NCI-H2107 (cell line): ENCODE measurements around the gene LHFPL2.

Source experiments
- DNase-seq: peaks from one replicate; lab custom pipeline; 2025; lab: John Stamatoyannopoulos, UW

Gene LHFPL2

GRCh38 chr5:78595458-78595921 lies 53.1 kb downstream of the LHFPL2 start:
- DNase-seq: no peak

- no peak for DNase-seq
Measured at GRCh38 chr5:78594610-78595457, 53.7 kb downstream of the LHFPL2 start.

- no peak for DNase-seq
Measured at GRCh38 chr5:78594021-78594420, 54.6 kb downstream of the LHFPL2 start.

- DNase-seq: no peak
Measured at GRCh38 chr5:78593465-78593864, 55.1 kb downstream of the LHFPL2 start.

GRCh38 chr5:78592735-78593386 lies 55.7 kb downstream of the LHFPL2 start:
- DNase-seq: no peak

GRCh38 chr5:78591972-78592700 lies 56.4 kb downstream of the LHFPL2 start:
- DNase-seq: no peak

GRCh38 chr5:78591138-78591612 lies 57.4 kb downstream of the LHFPL2 start:
- no peak for DNase-seq

- DNase-seq: no peak
Measured at GRCh38 chr5:78589923-78590322, 58.6 kb downstream of the LHFPL2 start.

- no peak for DNase-seq
Measured at GRCh38 chr5:78588507-78588906, 60.1 kb downstream of the LHFPL2 start.

- no peak for DNase-seq
Measured at GRCh38 chr5:78587775-78588291, 60.7 kb downstream of the LHFPL2 start.

- DNase-seq: no peak
Measured at GRCh38 chr5:78587081-78587774, 61.3 kb downstream of the LHFPL2 start.

GRCh38 chr5:78586251-78586650 lies 62.3 kb downstream of the LHFPL2 start:
- DNase-seq: no peak

GRCh38 chr5:78578015-78578414 lies 70.6 kb downstream of the LHFPL2 start:
- no peak for DNase-seq

- DNase-seq: no peak
Measured at GRCh38 chr5:78577071-78577807, 71.3 kb downstream of the LHFPL2 start.

GRCh38 chr5:78576376-78576775 lies 72.2 kb downstream of the LHFPL2 start:
- no peak for DNase-seq

GRCh38 chr5:78574731-78575161 lies 73.8 kb downstream of the LHFPL2 start:
- DNase-seq: no peak

- DNase-seq: no peak
Measured at GRCh38 chr5:78574131-78574673, 74.4 kb downstream of the LHFPL2 start.

GRCh38 chr5:78573318-78573717 lies 75.3 kb downstream of the LHFPL2 start:
- no peak for DNase-seq

- DNase-seq: no peak
Measured at GRCh38 chr5:78570646-78571045, 77.9 kb downstream of the LHFPL2 start.

GRCh38 chr5:78569441-78569840 lies 79.1 kb downstream of the LHFPL2 start:
- DNase-seq: peak; percentile 68

GRCh38 chr5:78568676-78569075 lies 79.9 kb downstream of the LHFPL2 start:
- no peak for DNase-seq
